ENCODE results near the gene LRRC7.
"Not testable (repeated sequence)": the region's sequence is repeated elsewhere in the genome, so short reads cannot be mapped to it uniquely, and the experiment has no call there.

The LRRC7 gene

DNA sequence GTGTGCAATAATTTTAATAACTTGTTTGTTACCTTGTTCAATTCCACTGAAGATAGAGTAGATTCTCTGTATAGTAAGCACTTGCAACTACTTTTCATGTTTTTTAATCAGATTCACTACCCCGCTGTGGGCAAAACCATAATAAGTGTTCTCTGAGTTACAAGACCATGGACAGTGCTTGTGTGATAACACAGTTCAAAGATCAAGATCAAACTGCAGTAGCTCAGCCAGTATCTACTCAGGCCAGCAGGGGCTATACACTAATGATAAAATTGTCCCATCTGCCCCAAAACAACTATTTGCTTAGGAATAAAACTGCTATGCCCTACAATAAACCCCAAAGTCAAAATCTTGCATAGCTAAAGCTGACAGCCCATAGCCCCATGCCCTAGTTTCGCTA, 129.6 kb downstream of the LRRC7 start:
- DNase-seq (ENCODE audit: low read depth in 2 of 2) = no peak

DNA sequence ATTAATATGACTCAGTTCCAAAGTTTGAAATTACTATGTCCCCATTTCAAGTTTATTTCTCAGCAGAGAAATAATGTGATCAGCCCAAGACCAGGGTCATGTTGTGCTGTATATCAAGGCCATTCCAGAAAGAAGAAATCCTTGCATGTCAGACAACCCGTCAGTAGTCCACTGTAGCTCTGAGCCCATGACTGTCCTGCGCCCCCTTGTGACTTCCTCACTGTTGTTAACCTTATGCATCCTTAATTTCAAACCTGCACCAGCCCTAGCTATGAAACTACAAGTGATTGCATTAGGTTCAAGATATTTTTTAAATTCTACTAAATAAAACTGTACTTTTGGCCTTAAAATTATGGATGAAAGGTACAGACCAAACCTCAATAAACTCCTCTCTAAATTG, 133.0 kb downstream of the LRRC7 start:
- no peak for DNase-seq (ENCODE audit: low read depth in 2 of 2)

DNA sequence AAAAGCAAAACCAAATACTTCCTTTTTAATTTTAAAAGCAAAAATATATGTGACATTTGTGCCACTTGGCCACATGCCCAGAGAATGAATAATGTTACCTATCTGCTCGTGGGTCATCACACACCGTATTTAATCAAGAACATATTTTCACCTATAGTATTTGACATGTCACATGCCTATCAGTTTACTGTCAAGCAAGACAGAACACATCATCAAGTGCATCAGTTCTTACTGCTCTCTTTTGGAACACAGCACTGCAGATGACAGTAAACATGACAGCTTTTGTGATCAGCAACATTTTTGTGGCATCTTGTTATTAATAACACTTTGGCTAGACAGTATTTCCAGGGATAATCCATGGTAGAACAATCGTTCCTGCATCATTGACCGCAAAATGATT, 134.4 kb downstream of the LRRC7 start:
- DNase-seq (ENCODE audit: low read depth in 2 of 2) = no peak

DNA sequence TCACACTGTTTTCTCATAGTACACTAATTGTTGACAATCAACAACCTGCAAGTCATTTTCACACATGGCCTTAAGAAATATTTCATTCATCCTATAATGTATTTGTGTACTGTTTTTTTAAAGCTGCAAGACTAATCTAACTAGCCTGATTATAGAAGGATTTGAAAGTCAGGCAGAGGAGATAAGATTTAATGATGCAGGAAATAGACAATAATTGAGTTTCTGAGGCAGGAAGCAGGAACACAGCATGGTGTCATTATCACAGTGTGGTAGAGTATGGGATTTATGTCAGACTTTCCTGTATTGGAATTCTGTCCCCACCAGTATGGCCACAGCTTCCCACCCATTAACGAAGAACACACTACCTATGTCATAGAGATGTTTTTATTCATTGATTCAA, 138.8 kb downstream of the LRRC7 start:
- DNase-seq (ENCODE audit: low read depth in 2 of 2) = no peak

DNA sequence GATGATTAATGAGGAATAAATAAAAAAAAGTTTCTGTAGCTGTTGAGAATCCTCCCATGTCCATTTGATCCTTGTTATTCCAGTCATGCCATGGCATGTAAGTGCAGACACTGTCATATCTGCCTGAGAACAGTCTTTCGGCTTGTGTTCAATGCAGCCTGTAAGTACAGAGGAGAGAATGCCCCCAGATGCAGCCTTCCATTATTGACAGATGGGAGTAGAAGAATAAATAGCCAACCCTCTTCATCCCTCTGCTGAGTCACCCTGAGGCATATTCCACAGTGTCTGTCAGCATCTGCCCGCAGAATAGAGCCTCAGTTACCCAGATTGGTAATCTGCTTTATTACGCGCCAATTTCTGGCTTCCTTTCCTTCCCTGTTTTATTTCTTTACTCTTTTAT, 139.4 kb downstream of the LRRC7 start:
- DNase-seq (ENCODE audit: low read depth in 2 of 2) = no peak

DNA sequence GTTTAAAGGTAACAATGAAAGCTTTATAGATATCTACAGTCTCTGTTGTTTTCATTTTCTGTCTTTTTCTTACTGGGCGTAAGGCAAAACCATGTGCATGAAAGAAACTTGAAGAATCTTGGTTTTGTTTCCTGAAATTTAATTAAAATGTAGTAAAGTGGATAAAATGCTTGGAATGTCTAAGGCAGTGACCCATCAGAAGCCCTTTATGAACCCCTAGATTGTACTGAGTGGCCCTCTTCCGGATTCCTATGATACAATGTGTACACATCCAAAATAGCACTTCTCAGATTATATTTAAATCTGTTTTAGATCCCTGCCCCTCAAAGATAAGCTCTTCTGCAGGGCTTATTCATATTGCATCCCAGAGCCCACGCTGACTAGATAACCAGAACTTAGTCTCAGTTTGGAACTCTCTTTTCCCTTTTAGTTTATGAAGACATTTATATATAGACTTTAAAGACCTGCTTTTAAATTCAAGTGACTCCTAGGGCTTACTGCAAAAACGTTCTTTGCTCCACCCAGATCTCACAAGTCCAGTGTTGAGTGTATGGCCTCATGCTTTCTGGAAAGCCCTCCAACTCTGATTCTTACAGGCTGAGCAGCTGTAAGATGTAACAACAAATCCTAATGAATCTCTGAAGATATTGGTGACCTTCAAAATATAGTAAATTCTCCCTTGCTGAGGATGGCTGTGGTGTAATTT, 142.9 kb downstream of the LRRC7 start:
- DNase-seq (ENCODE audit: low read depth in 2 of 2) = no peak

DNA sequence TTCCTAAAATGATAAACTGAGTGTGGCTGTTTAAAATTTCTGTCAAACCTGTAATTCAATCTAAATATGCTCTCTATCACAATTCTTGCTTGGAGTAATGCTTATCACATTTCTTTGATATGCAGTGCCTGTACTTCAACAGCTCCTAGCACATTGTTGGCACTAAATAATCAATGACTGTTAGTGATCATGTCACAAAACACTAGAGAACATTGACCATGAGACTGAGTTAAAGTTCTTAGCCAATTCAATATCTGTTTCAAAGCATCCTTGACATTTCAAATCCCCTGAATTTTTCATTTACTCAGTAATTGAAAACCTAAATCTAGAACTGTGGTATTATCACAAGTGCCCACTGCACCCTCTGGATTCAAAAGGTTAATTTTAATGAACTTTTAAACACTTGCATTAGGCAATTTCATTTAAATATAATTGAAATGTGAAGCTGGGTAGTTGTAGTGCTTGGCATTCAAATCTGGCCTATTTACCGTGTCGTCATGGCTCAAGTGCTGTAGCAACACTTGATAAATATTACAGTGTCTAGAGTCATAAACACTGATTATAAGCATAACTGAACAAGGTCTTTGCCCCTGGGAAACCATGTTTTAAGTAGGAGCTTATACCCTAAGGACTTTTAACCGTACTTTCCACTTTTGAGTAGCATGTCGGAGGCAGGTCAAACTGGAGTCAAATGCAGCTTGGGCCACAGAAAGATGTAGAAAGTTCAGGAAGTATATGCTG, 143.6 kb downstream of the LRRC7 start:
- DNase-seq (ENCODE audit: low read depth in 2 of 2) = no peak

DNA sequence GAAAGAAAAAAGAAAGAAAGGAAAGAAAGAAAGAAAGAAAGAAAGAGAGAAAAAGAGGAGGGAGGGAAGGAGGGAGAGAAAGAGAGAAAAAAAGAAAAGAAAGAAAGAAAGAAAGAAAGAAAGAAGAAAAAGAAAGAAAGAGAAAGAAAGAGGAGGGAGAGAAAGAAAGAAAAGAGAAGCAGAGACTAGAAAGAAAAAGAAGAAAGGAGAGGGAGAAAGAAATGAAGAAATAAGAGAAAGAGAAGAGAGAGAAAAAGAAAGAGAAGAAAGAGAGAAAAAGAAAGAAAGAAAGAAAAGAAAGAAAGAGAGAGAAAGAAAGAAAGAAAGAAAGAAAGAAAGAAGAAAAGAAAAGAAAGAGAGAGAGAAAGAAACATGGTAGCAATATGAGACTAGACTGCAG, 150.1 kb downstream of the LRRC7 start:
- not testable (repeated sequence) for DNase-seq (ENCODE audit: low read depth in 2 of 2)

DNA sequence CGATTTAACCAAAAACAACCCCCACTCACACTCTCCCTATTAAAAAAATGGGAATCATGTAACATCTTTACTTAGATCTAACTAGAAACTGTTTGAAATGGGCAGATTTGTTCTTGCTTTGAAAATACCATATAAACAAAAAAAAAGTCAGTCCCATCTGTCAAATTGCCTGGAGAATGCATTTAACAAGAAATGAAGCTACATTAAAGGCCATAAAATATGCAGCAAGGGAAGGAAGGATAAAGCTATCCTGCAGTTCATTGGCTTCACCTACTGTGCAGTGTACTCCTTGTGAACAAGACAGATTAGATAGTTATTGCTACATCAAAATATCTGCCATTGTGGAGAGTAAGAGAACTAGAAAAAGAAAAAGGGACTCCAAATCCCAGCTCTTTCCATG, 160.5 kb downstream of the LRRC7 start:
- no peak for DNase-seq (ENCODE audit: low read depth in 2 of 2)

DNA sequence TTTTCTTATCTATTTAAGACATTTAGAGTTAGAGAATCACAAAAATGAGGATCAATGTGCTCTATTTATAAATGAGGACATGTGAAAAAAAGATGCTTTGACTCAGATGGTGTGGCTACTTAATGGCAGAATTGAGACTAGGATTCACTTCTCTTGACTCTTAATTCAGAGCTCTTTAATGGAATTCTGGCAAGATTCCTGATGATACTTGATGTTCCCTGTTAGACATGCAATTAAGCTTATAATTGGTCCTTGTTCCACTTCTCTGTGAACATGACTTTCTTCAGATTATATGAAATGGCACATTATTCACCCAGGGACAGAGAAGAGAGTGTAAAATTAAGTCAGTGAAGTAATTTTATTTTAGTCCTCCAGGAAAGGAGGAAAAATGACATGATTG, 165.3 kb downstream of the LRRC7 start:
- no peak for DNase-seq (ENCODE audit: low read depth in 2 of 2)

DNA sequence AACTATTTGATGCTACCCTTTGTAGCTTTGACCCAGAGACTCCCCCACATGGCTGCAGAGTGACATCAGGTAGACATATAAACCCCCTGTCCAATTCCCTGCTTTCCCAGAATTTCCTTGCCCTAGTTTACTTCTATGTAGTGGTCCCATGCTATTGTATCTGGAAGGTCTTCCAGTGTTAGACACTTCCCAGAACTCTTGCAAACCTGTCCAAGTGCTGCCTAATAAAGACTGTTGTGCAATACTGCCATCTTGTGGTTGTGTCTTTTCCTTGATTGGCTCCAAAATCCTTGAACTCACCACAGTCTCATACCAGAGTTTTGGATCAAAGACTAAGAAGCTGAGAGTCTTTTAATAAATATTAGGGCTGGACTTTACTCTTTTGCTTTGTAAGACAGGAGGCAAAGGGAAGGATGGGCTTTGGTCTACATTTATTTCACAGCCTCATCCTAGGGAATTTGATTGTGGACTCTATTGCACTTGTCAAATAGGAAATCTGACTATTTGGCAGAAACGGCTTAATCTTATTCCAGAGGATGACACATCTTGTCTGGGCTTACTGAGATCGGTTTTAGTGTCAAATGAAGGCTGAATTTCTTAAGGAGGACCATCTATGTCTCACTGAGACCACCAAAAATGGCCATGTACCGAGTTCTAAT, 169.9 kb downstream of the LRRC7 start:
- DNase-seq (ENCODE audit: low read depth in 2 of 2) = no peak

DNA sequence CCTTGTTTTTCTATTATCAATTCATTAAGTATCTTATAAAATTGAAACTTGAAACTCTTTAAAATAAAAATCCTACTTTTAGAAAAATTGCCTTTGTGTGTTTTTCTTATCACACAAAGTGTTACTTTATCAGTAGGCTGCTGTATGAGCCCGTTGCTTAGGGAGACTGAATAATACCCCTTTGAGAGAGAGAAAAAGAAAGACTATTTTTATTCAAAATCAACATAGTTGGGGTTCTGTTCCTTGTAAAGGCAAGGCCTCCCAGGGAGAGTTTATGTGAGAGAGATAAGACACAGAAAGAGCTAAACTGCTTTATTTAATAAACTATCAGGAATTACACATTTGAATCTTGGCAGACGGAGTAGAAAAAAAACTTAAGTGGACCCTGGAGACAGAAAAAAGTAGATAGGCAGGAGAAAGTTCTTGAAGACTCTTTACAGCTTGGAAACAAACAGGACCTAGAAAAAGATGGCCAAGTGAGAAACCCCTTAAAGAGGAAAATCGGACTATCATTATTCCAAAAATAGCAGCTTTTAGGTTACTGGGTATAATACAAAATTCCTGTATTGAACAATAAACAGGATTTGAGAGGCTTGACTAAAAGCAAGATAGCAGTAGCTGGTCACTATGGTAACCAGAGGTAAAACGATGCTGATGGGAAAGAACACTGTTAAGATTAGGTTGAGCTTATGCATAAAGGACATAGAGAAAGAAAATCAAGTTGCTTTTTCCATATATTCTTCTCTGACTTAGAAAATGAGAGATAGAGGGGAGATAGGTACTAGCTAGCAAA, 170.9 kb downstream of the LRRC7 start:
- no peak for DNase-seq (ENCODE audit: low read depth in 2 of 2)

DNA sequence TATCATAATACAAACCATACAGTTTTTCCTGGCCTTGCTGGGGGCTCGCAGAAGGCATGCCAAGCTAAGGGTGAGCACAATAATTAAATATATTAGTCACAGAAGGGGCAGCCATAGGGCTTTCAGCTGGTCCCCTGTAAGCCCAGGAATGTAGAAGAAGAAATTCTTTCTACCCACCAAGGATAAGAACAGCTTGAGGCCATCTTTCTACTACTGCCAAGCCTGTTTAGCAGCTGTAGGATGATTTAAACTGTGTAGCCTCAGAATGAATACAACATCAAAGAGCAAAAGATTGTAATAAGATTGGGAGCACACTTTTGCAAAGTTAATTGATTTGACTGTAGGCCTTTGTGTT, 171.5 kb downstream of the LRRC7 start:
- no peak for DNase-seq (ENCODE audit: low read depth in 2 of 2)

DNA sequence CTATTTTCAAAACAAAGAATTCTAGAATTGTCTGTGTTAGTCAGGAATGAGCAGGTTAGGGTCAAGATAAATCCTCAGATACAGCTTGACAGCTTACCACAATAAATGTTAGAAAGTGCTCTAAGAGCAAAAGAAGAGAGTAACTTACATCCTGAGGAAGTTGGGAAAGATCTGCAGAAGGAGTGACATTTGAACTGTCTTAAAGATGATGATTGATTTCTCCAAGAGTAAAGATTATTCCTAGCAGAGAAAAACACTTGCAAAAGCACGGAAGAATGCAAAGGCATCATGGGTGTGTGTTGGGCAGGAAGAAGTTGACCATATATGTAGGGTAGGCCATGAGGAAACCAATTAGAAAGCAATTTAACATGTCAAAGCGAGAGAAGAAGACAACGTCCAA, 175.4 kb downstream of the LRRC7 start:
- DNase-seq (ENCODE audit: low read depth in 2 of 2) = no peak

DNA sequence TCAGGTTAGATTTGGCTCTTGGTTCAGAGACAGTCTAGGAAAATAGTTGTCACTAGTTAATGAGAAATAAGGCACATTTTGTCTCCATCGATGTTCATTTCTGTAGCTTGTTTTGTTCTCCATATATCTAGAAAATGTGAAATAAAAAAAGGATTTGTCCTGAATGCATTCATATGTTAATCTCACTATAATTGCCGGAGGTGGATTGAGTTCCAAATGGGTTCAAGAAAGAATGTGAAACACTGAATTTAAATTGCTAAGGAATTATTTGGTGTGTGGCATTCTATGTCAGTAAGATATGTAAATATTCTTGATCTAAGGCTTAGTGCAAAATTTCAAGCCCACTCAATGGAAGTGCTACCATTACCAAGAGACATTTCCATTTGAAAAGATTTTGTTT, 176.7 kb downstream of the LRRC7 start:
- no peak for DNase-seq (ENCODE audit: low read depth in 2 of 2)

DNA sequence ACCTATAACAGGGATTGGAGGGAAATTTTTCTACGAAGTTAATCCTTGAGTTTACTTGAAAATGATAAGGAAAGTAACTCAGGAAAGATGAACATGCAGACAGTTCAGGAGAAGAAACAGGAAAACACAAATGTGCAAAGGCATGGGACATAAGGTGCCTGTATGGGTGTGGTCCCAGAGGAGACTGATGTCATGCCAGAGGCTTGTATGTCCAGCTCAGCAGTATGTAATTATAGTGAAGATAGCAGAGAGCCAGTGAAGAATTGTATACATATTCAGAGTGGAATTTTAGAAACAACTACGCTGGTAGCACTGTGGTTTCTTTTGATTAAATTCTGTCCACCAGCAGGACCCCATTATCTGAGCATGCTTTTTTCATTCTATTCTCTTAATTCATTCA, 179.5 kb downstream of the LRRC7 start:
- no peak for DNase-seq (ENCODE audit: low read depth in 2 of 2)

DNA sequence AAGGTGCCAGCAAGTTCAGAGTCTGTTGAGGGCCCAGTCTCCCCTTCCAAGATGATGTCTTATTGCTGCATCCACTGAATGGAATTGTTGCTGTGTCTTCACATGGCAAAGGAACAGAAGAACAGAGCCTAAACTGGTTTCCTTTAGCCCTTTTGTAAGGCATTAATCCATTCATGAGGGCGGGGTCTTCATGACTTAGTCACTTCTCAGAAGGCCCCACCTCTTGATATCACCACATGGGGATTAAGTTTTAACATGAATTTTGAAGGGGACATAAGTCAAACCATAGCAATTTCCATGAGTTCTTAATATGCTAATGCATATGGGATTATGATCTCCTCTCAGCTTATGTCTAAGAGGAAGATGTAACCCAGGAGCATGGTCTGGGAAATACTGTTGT, 182.9 kb downstream of the LRRC7 start:
- no peak for DNase-seq (ENCODE audit: low read depth in 2 of 2)

DNA sequence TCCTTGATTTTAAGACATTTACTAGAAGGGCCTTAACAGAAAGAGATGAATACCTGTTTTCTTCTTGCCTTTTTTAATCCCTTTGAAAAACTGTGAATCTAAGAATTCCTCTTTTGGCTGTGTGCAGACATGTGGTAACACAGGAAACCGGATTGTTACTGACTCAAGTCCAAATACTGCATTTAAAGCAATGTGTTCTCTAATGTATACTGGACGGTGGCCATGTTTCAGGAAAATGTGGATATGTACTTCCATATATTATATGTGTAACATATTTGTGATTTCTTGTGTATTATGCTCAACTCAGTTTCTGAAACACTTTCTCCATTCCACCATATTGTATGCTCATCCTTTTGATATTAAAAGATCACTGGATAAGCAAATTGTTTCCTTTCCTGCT, 185.1 kb downstream of the LRRC7 start:
- DNase-seq (ENCODE audit: low read depth in 2 of 2) = no peak

DNA sequence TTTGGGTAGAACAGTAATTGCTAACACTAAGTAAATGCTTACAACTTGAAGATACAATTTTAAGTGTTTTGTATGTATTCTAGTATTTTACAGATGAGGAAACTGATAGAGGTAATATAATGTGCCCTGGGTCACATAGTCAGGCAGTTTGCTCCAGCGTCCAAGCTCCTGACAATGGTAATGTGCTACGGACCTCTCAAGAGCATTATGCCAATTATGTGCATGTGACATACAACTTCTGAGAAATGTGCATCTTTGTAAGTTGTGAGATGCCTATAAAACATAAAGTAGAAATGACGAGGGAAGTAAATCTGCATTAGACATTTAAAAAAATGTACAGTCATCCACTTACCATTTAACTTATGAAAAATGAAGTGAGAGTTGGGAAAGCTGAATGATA, 186.8 kb downstream of the LRRC7 start:
- DNase-seq (ENCODE audit: low read depth in 2 of 2) = no peak

DNA sequence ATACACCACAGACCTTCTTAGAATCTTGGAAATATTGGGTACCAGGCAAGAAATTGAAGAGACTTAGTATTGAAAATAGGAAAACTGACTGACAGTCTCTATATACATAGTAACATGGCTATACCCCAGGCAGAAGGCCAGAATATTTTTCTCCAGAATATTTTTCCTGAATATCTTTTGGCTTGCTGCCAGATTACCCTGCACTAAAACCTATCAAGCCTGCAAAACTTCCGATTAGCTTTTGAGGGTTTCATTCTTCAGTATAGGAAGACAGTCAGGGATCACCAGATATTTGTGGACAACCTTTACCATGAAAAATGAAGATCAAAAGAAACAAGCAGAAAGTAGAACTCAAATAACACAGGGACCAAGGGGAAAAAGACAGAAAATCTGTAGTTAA, 187.9 kb downstream of the LRRC7 start:
- DNase-seq (ENCODE audit: low read depth in 2 of 2) = no peak

DNA sequence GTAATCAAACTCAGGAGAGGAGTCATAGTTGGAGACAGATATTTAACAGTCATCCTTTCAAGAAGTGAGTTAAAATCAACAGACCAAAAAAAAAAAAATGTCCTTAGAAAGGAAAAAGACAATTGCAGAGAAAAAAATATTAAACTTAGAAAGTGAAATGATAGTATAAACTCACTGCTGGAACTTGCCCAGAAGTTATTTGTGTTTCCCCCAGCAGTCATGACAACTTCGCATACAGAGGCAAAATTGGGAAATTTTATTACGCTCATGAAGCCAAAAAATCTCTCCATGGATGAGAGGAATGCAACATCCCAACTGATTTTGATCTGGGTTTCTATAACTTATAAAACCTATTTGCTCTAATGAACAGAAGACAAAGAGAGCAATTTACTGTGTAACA, 198.2 kb downstream of the LRRC7 start:
- no peak for DNase-seq (ENCODE audit: low read depth in 2 of 2)

DNA sequence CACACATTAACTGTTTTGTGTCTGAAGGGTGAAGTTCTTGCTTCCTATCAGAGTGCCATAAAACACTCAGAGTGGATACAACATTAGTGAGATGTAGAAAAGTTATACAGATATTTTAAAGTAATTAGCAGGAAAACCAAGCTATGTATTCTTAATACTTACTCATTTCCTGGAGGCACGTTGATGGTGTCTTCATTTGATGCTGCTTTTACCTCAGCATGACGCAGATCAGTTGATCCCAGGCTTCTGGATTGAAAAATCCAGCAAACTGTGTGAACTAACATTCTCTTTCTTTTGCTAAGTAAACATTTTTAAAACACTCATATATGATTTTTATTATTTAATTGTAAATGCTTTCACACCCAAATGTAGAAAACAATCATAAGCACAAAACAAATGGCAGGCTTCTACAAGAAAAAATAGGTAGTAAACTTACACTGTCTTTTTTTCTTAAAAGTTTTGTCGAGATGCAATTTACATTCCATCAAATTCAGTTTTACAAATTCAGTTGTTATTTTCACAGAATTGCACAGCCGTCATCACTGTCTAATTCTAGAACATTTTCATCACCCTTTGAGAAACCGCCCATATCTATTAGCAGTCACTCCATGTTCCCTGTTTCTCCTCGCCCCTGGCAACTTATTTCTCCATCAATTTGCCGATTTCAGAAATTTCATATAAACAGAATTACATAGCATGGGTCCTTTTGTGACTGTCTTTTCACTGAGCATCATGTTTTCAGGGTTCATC, 198.9 kb downstream of the LRRC7 start:
- DNase-seq (ENCODE audit: low read depth in 2 of 2) = no peak
